ENCODE results near the gene NUBP2.

The NUBP2 gene

GRCh38 chr16:1828645-1829410 lies 46.1 kb downstream of the NUBP2 start:
- no peak for DNase-seq (ENCODE audit: low read depth)

- DNase-seq (ENCODE audit: low read depth): no peak
These were observed 47.5 kb downstream of the NUBP2 start for GRCh38 chr16:1830213-1830612.

- no peak for DNase-seq (ENCODE audit: low read depth)
These were observed 48.7 kb downstream of the NUBP2 start for GRCh38 chr16:1831186-1832075.

- DNase-seq (ENCODE audit: low read depth): no peak
These were observed 50.2 kb downstream of the NUBP2 start for GRCh38 chr16:1832838-1833454.

GRCh38 chr16:1834096-1834495 lies 51.3 kb downstream of the NUBP2 start:
- DNase-seq (ENCODE audit: low read depth): no peak
